Ovary (tissue), 9 donors: ENCODE data around the gene ZNF385A. TPM values are rescaled to one million over a fixed set of nuclear protein-coding genes. Genes with fewer than 3 reads are reported as not detected.

ENCODE experiments used
- DNase-seq, 5 donors: peaks; one replicate each; pipeline ENCODE4 v3.0.0-alpha.2; 2019 to 2020
- H3K27ac ChIP-seq, 2 donors: fragments of 200-600 bp; one replicate each; pipeline versions ENCODE4 v1.5.1 to v1.8.0; 2019 to 2022
- H3K27me3 ChIP-seq: fragments of 200-600 bp; one replicate; pipeline ENCODE4 v1.8.0; 2022
- H3K36me3 ChIP-seq: fragments of 200-600 bp; sonication (generic); one replicate; pipeline ENCODE4 v1.5.1; 2019
- H3K4me1 ChIP-seq: one replicate; pipeline ENCODE4 v1.8.1; 2013; ENCODE audit warnings: mild to moderate bottlenecking, moderate library complexity; ENCODE audit not compliant: insufficient read depth
- H3K4me3 ChIP-seq: fragments of 200-600 bp; sonication (generic); one replicate; pipeline ENCODE4 v1.5.1; 2017
- H3K9me3 ChIP-seq, 2 donors: fragments of 200-600 bp in 1 of 2; sonication (generic) in 1 of 2; one replicate each; pipeline versions ENCODE4 v1.5.1 to v1.8.1; 2013 to 2019; ENCODE audit warnings: mild to moderate bottlenecking in 1 of 2, moderate library complexity in 1 of 2
- EP300 ChIP-seq: sonication (generic); formaldehyde crosslinking; IDR thresholded peaks from one replicate; pipeline ENCODE4 v1.6.1; 2017; ENCODE audit warnings: antibody characterized with exemption
- POLR2A ChIP-seq: fragments of 450-650 bp; IDR thresholded peaks from one replicate; pipeline ENCODE4 v1.6.1; 2017; ENCODE audit warnings: antibody characterized with exemption, mild to moderate bottlenecking, moderate library complexity
- WGBS, 3 donors: extraction: QIAGEN DNeasy Blood & Tissue Kit in 1 of 3; methylation state at CpG; one replicate each; pipeline versions ENCODE4 v1.1.5 to v1.1.7; 2013 to 2017; 5-methylcytosine and 5-hydroxymethylcytosine counted together
- intact Hi-C, 4 donors: fragments of 100-400 bp; cut with DNase I; formaldehyde crosslinking; loops; one replicate each; pipeline versions ENCODE4 v1.11.0 to v1.15.1; 2022 to 2023
- polyA plus RNA-seq, 2 donors: library from polyadenylated mRNA; stranded (reverse); fragments of 200-250 nt in 1 of 2; fragments of 350-450 nt in 1 of 2; fragmentation: Illumina TruSeq in 1 of 2; extraction: RNeasy Lipid Tissue Mini Kit (QIAGEN cat#74804) in 1 of 2; gene quantifications; one replicate each; pipeline ENCODE4 v1.2.3, GENCODE V29; 2013 to 2014
- total RNA-seq, 7 donors: library from RNA; depleted of rRNA in 2 of 7; stranded (reverse); fragments of >200 nt in 2 of 7; fragmentation: NEBNext Ultra II Directional in 3 of 7; extraction: Animal tissue kit (Norgen Biotek cat#: 25700) in 3 of 7; gene quantifications; one replicate each; pipeline versions ENCODE4 v1.1.0 to v1.2.4, GENCODE V29; 2016 to 2023
- TF ChIP-seq, protein P1 (sequence below), 3 donors: fragments of 450-650 bp in 2 of 3; fragments of 200-600 bp in 1 of 3; IDR thresholded peaks; one replicate each; pipeline versions ENCODE4 v1.5.1 to v1.8.0; 2016 to 2022; ENCODE audit warnings: antibody characterized with exemption in 3 of 3, mild to moderate bottlenecking in 1 of 3
- donor health status: DM: no; HTN: no; CAD: no; lungs with moderate emphysema.
- donor health status: DM: no; HTN: no; CAD: no.
- donor health status: Bipolar disorder and iron deficiency.
- donor health status: DM: yes; HTN: yes; CAD: no.
- donor health status: DM: no; HTN: no; CAD: no.
- donor health status: DM: yes; HTN: yes; CAD: no.

Gene ZNF385A
- total and polyA plus RNA-seq, 9 donors = 3.6 to 30.5 (median 6.0) TPM

GRCh38 chr12:54387114-54387467, 2.6 kb upstream of the ZNF385A start:
- Histone ChIP-seq H3K27ac (no peak overlapping the region), H3K4me3 (no peak overlapping the region), H3K4me1 (peaks cover 10% of the 10 kb centered on the region), H3K9me3 (no peaks in the 10 kb centered on the region), H3K27me3 (no peaks in the 10 kb centered on the region), H3K36me3 (no peaks in the 10 kb centered on the region)
- TF ChIP-seq EP300 (no peak), POLR2A (no peak)
- TF ChIP-seq, protein P1, sequence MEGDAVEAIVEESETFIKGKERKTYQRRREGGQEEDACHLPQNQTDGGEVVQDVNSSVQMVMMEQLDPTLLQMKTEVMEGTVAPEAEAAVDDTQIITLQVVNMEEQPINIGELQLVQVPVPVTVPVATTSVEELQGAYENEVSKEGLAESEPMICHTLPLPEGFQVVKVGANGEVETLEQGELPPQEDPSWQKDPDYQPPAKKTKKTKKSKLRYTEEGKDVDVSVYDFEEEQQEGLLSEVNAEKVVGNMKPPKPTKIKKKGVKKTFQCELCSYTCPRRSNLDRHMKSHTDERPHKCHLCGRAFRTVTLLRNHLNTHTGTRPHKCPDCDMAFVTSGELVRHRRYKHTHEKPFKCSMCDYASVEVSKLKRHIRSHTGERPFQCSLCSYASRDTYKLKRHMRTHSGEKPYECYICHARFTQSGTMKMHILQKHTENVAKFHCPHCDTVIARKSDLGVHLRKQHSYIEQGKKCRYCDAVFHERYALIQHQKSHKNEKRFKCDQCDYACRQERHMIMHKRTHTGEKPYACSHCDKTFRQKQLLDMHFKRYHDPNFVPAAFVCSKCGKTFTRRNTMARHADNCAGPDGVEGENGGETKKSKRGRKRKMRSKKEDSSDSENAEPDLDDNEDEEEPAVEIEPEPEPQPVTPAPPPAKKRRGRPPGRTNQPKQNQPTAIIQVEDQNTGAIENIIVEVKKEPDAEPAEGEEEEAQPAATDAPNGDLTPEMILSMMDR (IDR thresholded peaks at IDR 0.05) = no peak
- intact Hi-C loops = no loop called here
- DNase-seq = no peak
- WGBS, 3 donors = 88 to 93% (median 90%) methylated on average over 3 of the region's 3 CpGs

- 84 to 92% (median 87%) methylated on average over 3 of the region's 3 CpGs for whole genome bisulfite sequencing, 3 donors
- H3K4me3 ChIP-seq = no peak overlapping the region
- H3K27me3 ChIP-seq = no peaks in the 10 kb centered on the region
- no peak for TF ChIP-seq POLR2A
- no peak overlapping the region for H3K27ac ChIP-seq
- H3K4me1 ChIP-seq = peaks cover 10% of the 10 kb centered on the region
- DNase-seq = no peak
- H3K9me3 ChIP-seq = no peaks in the 10 kb centered on the region
- no peaks in the 10 kb centered on the region for H3K36me3 ChIP-seq
- intact Hi-C loops = no loop called here
Observed at GRCh38 chr12:54386403-54387113, 2.0 kb upstream of the ZNF385A start.

DNA sequence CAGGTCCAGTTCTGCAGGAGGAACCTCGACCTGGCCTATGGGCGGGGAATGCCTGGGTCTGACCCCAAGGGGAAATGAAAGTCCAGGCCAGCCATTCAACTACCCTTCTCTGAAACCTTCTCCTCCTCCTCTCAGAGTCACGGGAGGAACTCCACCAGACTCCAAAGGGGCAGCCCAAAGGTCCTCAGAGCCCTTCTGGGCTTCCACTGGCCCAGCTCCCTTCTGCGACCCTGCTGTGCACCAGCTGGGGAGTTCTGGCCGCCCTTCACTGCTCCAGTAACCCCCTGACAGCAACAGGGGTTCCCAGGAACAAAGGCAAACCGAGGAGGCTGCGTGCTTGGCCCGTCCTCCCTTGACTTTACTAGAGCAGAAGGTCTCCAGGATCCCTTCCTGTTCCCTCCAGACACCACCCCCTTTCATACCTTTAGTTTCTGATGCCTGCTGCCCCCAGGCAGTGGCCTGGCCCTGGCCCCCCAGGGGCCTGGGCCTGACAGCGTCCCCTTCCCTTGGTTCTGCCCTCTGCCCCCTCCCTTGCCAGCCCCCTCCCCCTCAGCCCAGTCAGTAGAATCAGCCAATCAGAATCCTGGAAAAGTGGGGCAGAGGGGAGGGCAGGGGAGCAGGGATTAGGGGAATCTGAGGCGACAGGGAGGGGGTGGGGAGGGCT, 850 bp upstream of the ZNF385A start:
- no peaks in the 10 kb centered on the region for H3K9me3 ChIP-seq
- no peak for DNase-seq
- no peaks in the 10 kb centered on the region for H3K27me3 ChIP-seq
- H3K4me1 ChIP-seq = peaks cover 8% of the 10 kb centered on the region
- H3K4me3 ChIP-seq = no peak overlapping the region
- intact Hi-C loops = no loop called here
- H3K27ac ChIP-seq = peak overlapping the region in 1 of 2 donors; percentile 47
- WGBS, 3 donors = 49 to 68% (median 58%) methylated on average over 9 to 10 of the region's 10 CpGs
- TF ChIP-seq POLR2A (no peak), EP300 (no peak)
- TF ChIP-seq, protein P1 (IDR thresholded peaks at IDR 0.05) = no peak
- no peaks in the 10 kb centered on the region for H3K36me3 ChIP-seq

- Histone ChIP-seq H3K9me3 (no peaks in the 10 kb centered on the region), H3K4me1 (peaks cover 12% of the 10 kb centered on the region), H3K4me3 (no peak overlapping the region), H3K36me3 (no peaks in the 10 kb centered on the region), H3K27ac (no peak overlapping the region), H3K27me3 (no peaks in the 10 kb centered on the region)
- DNase-seq = no peak
- TF ChIP-seq EP300 (no peak), POLR2A (no peak)
- TF ChIP-seq, protein P1 (IDR thresholded peaks at IDR 0.05) = no peak
- intact Hi-C loops = no loop called here
- WGBS, 3 donors = 91 to 95% (median 93%) methylated on average over 3 of the region's 3 CpGs
Observed at GRCh38 chr12:54383041-54383609, 1.4 kb downstream of the ZNF385A start.

- Histone ChIP-seq H3K36me3 (no peaks in the 10 kb centered on the region), H3K27ac (no peak overlapping the region), H3K9me3 (no peaks in the 10 kb centered on the region), H3K27me3 (no peaks in the 10 kb centered on the region), H3K4me1 (peaks cover 12% of the 10 kb centered on the region), H3K4me3 (no peak overlapping the region)
- intact Hi-C loops = no loop called here
- DNase-seq = no peak
- TF ChIP-seq, protein P1 (IDR thresholded peaks at IDR 0.05) = no peak
- TF ChIP-seq POLR2A = no peak
- no peak for TF ChIP-seq EP300
- 93 to 99% (median 93%) methylated on average over 4 of the region's 4 CpGs for WGBS, 3 donors
Observed at GRCh38 chr12:54381136-54381535, 3.4 kb downstream of the ZNF385A start.
